GM10248 (cell line): ENCODE data around the gene ZFP92.

Experiments
- CTCF ChIA-PET: fragments of 300-600 bp; sonication (Branson Sonifier 250); formaldehyde crosslinking; extraction: SDS; loops from one replicate; lab custom pipeline; 2021; ENCODE audit warnings: antibody characterized with exemption; lab: Yijun Ruan, JAX
- POLR2A ChIA-PET: fragments of 350-650 bp; sonication (Branson Sonifier 250); formaldehyde crosslinking; extraction: SDS; loops from one replicate; lab custom pipeline; 2020; ENCODE audit warnings: antibody characterized with exemption; lab: Yijun Ruan, JAX
- DNase-seq: peaks from one replicate; pipeline ENCODE4 v3.0.0; 2012; ENCODE audit errors: extremely low spot score
- CTCF ChIP-seq: IDR thresholded peaks from 2 replicates; pipeline ENCODE4 v1.5.1; 2012; ENCODE audit warnings: mild to moderate bottlenecking, low read depth; ENCODE audit errors: extremely low read depth, missing control alignments, control extremely low read depth

ZFP92 gene

GRCh38 chrX:153420851-153421599 lies 9.8 kb downstream of the ZFP92 start:
- TF ChIP-seq CTCF, result no peak
- POLR2A ChIA-PET, result no interaction called here
- CTCF ChIA-PET, result no interaction called here
- no peak for DNase-seq

GRCh38 chrX:153421856-153422255 lies 10.6 kb downstream of the ZFP92 start:
- no peak for DNase-seq
- POLR2A ChIA-PET, result no interaction called here
- no peak for TF ChIP-seq CTCF
- CTCF ChIA-PET, result no interaction called here

GRCh38 chrX:153423652-153424051 lies 12.4 kb downstream of the ZFP92 start:
- CTCF ChIA-PET, result no interaction called here
- TF ChIP-seq CTCF, result no peak
- POLR2A ChIA-PET, result no interaction called here
- DNase-seq, result no peak

GRCh38 chrX:153426204-153426603 lies 14.9 kb downstream of the ZFP92 start:
- ChIA-PET POLR2A (no interaction called here), CTCF (no interaction called here)
- no peak for TF ChIP-seq CTCF
- no peak for DNase-seq

- DNase-seq, result no peak
- TF ChIP-seq CTCF, result no peak
- CTCF ChIA-PET, result no interaction called here
- POLR2A ChIA-PET, result no interaction called here
These were observed 19.5 kb downstream of the ZFP92 start for GRCh38 chrX:153430796-153431195.

GRCh38 chrX:153433161-153433680 lies 21.9 kb downstream of the ZFP92 start:
- ChIA-PET CTCF (interaction anchor here (1.0 to 1.2 kb wide), 2 partner anchors 28 to 34 kb away, joined by 3 read pairs; no protein-coding TSS in a partner anchor), POLR2A (no interaction called here)
- no peak for DNase-seq
- no peak for TF ChIP-seq CTCF
